ENCODE measurements around the gene FOXJ3. TPM values are rescaled to one million over a fixed set of nuclear protein-coding genes. Genes with fewer than 3 reads are reported as not detected.

The FOXJ3 gene
- total and polyA plus RNA-seq, 7 donors = 14.4 to 53.8 (median 39.9) TPM

DNA sequence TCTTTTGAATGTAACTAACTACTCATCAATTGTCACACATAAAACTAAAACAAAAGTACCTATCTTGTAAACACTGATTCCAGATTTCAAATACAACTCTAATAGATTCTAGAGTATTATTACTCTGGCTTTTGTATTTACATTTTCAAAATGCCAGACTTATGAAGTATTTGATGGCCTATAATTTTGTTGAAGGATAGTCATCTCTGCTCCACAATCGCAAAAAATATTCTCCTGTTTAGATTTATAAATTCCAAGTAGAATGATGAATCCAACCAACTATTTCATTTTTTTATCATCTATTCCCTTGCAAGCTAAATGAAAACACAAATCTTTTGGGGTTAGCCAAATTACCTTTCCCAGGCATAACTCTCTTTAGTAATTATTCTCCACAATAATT lies 95.5 kb downstream of the FOXJ3 start:
- DNase-seq = no peak
- Histone ChIP-seq H3K27ac (no peak overlapping the region), H3K4me3 (no peak overlapping the region), H3K36me3 (no peaks in the 10 kb centered on the region), H3K9me3 (peaks cover 0 to 6% (median 0%) of the 10 kb centered on the region in 4 donors), H3K4me1 (peaks cover 0 to 3% (median 0%) of the 10 kb centered on the region in 4 donors), H3K27me3 (no peaks in the 10 kb centered on the region)
- 91 to 96% methylated on average over 1 of the region's 1 CpG for WGBS, 2 donors
- TF ChIP-seq POLR2AphosphoS5 (IDR thresholded peaks at IDR 0.05) (no peak), EP300 (IDR thresholded peaks at IDR 0.05) (no peak)
- intact Hi-C loops (cut with DNase I) = no loop called here

DNA sequence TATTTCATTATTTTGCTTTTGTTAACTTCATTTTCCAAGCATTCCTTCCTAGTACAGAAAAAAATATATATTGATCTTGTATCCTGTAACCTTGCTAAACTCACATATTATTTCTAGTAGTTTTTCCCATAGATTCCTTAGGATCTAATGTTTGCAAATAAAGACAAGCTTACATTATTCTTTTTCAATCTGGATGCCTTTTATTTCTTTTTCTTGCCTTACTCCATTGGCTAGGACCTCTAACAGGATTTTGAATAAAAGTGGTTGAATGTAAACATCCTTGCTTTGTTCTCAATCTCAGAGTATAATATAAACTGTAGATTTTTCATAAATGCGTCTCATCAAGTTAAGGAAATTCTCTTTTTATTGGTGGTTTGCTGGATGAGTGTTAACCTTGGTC lies 96.0 kb downstream of the FOXJ3 start:
- no peaks in the 10 kb centered on the region for H3K36me3 ChIP-seq
- intact Hi-C loops (cut with DNase I) = no loop called here
- 0 to 68% methylated on average over 1 of the region's 1 CpG for WGBS, 2 donors
- no peak for DNase-seq
- peaks cover 0 to 3% (median 0%) of the 10 kb centered on the region in 4 donors for H3K4me1 ChIP-seq
- no peak overlapping the region for H3K27ac ChIP-seq
- no peak overlapping the region for H3K4me3 ChIP-seq
- H3K9me3 ChIP-seq = peaks cover 0 to 6% (median 0%) of the 10 kb centered on the region in 4 donors
- no peak for TF ChIP-seq EP300 (IDR thresholded peaks at IDR 0.05)
- no peaks in the 10 kb centered on the region for H3K27me3 ChIP-seq

DNA sequence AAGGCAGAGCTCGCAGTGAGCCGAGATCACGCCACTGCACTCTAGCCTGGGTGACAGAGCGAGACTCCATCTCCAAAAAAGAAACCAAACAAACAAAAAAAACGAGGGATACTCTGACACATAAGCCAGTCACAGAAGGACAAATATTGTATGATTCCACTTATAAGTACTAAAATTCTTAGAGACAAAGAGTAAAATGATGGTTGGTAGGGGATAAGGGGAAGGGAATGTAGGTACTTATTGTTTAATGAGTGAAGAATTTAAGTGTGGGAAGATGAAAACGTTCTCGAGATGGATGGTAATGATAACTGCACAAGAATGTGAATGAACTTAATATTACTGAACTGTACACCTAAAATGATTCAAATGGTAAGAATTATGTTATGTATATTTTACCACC lies 103.8 kb downstream of the FOXJ3 start:
- TF ChIP-seq EP300 (IDR thresholded peaks at IDR 0.05) (no peak), POLR2A (IDR thresholded peaks at IDR 0.05) (no peak), POLR2AphosphoS5 (IDR thresholded peaks at IDR 0.05) (no peak)
- TF ChIP-seq, protein P1, sequence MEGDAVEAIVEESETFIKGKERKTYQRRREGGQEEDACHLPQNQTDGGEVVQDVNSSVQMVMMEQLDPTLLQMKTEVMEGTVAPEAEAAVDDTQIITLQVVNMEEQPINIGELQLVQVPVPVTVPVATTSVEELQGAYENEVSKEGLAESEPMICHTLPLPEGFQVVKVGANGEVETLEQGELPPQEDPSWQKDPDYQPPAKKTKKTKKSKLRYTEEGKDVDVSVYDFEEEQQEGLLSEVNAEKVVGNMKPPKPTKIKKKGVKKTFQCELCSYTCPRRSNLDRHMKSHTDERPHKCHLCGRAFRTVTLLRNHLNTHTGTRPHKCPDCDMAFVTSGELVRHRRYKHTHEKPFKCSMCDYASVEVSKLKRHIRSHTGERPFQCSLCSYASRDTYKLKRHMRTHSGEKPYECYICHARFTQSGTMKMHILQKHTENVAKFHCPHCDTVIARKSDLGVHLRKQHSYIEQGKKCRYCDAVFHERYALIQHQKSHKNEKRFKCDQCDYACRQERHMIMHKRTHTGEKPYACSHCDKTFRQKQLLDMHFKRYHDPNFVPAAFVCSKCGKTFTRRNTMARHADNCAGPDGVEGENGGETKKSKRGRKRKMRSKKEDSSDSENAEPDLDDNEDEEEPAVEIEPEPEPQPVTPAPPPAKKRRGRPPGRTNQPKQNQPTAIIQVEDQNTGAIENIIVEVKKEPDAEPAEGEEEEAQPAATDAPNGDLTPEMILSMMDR (IDR thresholded peaks at IDR 0.05) = no peak
- DNase-seq = no peak
- Histone ChIP-seq H3K4me1 (peaks cover 0 to 11% (median 7%) of the 10 kb centered on the region in 4 donors), H3K27me3 (no peaks in the 10 kb centered on the region), H3K4me3 (no peak overlapping the region), H3K27ac (no peak overlapping the region), H3K9me3 (peaks cover 0 to 2% (median 0%) of the 10 kb centered on the region in 4 donors), H3K36me3 (no peaks in the 10 kb centered on the region)
- intact Hi-C loops (cut with DNase I) = no loop called here
- 96% methylated on average over 7 of the region's 7 CpGs for WGBS, 2 donors

DNA sequence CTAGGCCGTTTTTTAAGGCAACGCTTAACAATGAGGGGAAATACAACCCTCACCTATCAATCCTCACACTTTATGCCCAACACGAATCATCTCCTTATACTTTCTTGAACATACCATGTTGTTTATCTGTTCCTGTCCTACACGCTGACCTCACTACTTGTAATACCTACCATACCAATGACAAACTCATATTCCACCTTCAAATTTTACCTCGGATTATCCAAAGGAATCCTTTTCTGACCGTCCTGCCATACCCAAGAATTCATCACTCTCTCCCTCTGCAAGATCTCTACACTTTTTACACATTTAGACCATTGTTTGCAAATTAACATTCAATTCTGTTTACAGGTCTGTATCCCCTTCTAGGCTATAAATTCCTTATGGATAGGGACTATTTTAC lies 106.1 kb downstream of the FOXJ3 start:
- H3K9me3 ChIP-seq = no peaks in the 10 kb centered on the region
- peaks cover 0 to 19% (median 12%) of the 10 kb centered on the region in 4 donors for H3K4me1 ChIP-seq
- 93 to 95% methylated on average over 6 of the region's 6 CpGs for WGBS, 2 donors
- no peak for TF ChIP-seq EP300 (IDR thresholded peaks at IDR 0.05)
- TF ChIP-seq POLR2AphosphoS5 (IDR thresholded peaks at IDR 0.05) = no peak
- TF ChIP-seq, protein P1 (IDR thresholded peaks at IDR 0.05) = no peak
- no peak for TF ChIP-seq POLR2A (IDR thresholded peaks at IDR 0.05)
- intact Hi-C loops (cut with DNase I) = no loop called here
- no peaks in the 10 kb centered on the region for H3K27me3 ChIP-seq
- no peaks in the 10 kb centered on the region for H3K36me3 ChIP-seq
- no peak for DNase-seq
- H3K27ac ChIP-seq = no peak overlapping the region
- no peak overlapping the region for H3K4me3 ChIP-seq

DNA sequence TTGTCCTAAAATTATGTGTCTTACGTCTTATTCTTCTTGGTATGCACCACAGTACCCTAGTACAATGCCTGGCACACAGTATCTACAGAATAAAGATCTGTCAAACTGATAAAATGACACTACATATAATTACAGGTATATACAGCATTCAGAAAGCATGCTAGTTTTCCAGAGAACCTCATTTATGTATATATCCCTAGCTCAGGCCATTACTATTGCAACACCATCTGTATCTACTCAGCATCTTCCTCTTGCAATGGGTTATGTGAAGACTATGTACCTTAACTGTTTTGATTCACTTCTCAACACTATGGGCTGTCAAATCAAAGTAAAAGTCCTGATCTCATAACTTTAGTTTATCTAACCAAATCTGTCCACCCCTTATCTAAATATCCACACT lies 112.0 kb downstream of the FOXJ3 start:
- TF ChIP-seq EP300 (IDR thresholded peaks at IDR 0.05) = no peak
- no peak for TF ChIP-seq POLR2AphosphoS5 (IDR thresholded peaks at IDR 0.05)
- TF ChIP-seq, protein P1 (IDR thresholded peaks at IDR 0.05) = no peak
- no peak for TF ChIP-seq POLR2A (IDR thresholded peaks at IDR 0.05)
- Histone ChIP-seq H3K4me1 (peaks cover 0 to 26% (median 12%) of the 10 kb centered on the region in 4 donors), H3K27ac (no peak overlapping the region), H3K9me3 (no peaks in the 10 kb centered on the region), H3K27me3 (no peaks in the 10 kb centered on the region), H3K36me3 (no peaks in the 10 kb centered on the region), H3K4me3 (no peak overlapping the region)
- WGBS, 2 donors = 94 to 95% methylated on average over 1 of the region's 1 CpG
- no peak for DNase-seq
- intact Hi-C loops (cut with DNase I) = no loop called here

DNA sequence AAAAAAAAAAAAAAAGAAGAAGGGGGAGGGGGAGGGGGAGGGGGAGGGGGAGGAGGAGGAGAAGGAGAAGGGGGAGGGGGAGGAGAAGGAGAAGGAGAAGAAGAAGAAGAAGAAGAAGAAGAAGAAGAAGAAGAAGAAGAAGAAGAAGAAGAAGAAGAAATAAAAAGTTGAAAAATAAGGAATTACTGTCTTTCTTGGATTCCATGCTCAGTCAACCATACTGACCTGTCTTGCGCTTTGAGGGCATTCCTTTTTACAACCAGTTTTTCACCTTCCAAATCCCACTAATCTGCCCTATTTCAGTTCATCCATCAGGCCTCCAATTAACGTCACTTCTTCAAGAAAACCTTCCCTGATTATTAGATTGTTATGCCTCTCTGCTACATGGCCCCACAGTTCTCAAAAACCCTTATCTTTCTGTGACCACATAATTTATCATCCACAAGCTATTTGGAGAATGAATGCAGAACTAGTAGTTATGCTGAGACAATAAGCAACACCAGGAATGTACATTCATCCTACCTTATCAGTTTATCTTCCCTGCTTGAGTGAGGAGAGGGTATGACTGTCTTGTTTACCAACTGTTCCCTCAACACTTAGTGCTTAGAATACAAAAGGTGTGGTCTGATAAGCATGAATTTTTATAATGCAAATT lies 113.0 kb downstream of the FOXJ3 start:
- H3K4me3 ChIP-seq = no peak overlapping the region
- DNase-seq = no peak
- no peaks in the 10 kb centered on the region for H3K9me3 ChIP-seq
- H3K27ac ChIP-seq = no peak overlapping the region
- 93 to 95% methylated on average over 2 of the region's 2 CpGs for WGBS, 2 donors
- H3K36me3 ChIP-seq = no peaks in the 10 kb centered on the region
- intact Hi-C loops (cut with DNase I) = no loop called here
- H3K27me3 ChIP-seq = no peaks in the 10 kb centered on the region
- TF ChIP-seq, protein P1 (IDR thresholded peaks at IDR 0.05) = no peak
- no peak for TF ChIP-seq POLR2AphosphoS5 (IDR thresholded peaks at IDR 0.05)
- TF ChIP-seq EP300 (IDR thresholded peaks at IDR 0.05) = no peak
- TF ChIP-seq POLR2A (IDR thresholded peaks at IDR 0.05) = no peak
- peaks cover 0 to 22% (median 12%) of the 10 kb centered on the region in 4 donors for H3K4me1 ChIP-seq

Measured in sigmoid colon (tissue), 7 donors.